ENCODE data around the gene ANKRD17. TPM values are rescaled to one million over a fixed set of nuclear protein-coding genes. Genes with fewer than 3 reads are reported as not detected.

Gene ANKRD17
- total RNA-seq, 1 donor from 2014 or later: 87.9 TPM

DNA sequence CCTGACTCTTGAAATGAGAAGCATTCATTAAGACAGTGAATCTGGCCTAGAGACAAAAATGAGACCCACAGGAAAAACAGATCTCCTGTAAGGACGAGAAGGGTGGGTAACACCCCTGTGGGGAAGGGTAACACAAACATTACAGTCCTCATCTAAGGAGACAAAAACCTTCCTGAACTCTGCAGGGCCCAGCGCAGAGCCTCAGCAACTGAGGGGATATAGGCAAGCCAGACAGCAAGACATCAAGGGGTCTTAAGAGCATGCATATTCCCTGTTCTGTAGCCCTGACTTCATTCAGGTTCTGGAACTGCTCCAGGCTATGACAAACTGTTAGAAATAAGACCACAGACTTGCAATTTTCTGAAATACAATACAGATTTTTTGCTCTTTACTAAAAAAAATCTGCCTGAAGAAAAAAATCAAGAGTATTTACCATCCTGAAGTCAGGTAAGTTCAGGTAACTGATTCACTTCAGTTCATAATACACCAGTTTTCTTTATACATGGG is 204.6 kb downstream of the ANKRD17 start:
- Mint-ChIP-seq H3K9me3 (no peaks in the 10 kb centered on the region), H3K27me3 (ENCODE audit: low read depth) (no peaks in the 10 kb centered on the region), H3K4me3 (no peak overlapping the region), H3K36me3 (ENCODE audit: low read depth) (peaks cover 11% of the 10 kb centered on the region), H3K27ac (ENCODE audit: unreplicated experiment) (no peak overlapping the region), H3K4me1 (peaks cover 6% of the 10 kb centered on the region)
- no peak for DNase-seq (ENCODE audit: low read depth, low spot score)
- TF ChIP-seq, protein P1, sequence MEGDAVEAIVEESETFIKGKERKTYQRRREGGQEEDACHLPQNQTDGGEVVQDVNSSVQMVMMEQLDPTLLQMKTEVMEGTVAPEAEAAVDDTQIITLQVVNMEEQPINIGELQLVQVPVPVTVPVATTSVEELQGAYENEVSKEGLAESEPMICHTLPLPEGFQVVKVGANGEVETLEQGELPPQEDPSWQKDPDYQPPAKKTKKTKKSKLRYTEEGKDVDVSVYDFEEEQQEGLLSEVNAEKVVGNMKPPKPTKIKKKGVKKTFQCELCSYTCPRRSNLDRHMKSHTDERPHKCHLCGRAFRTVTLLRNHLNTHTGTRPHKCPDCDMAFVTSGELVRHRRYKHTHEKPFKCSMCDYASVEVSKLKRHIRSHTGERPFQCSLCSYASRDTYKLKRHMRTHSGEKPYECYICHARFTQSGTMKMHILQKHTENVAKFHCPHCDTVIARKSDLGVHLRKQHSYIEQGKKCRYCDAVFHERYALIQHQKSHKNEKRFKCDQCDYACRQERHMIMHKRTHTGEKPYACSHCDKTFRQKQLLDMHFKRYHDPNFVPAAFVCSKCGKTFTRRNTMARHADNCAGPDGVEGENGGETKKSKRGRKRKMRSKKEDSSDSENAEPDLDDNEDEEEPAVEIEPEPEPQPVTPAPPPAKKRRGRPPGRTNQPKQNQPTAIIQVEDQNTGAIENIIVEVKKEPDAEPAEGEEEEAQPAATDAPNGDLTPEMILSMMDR (conservative IDR thresholded peaks at IDR 0.05): no peak

- Mint-ChIP-seq H3K4me1 (peaks cover 6% of the 10 kb centered on the region), H3K36me3 (ENCODE audit: low read depth) (peaks cover 10% of the 10 kb centered on the region)
These were observed 205.5 kb downstream of the ANKRD17 start for GRCh38 chr4:73053076-73053475.

GRCh38 chr4:73051625-73052024 is 207.0 kb downstream of the ANKRD17 start:
- no peak overlapping the region for H3K27ac Mint-ChIP-seq (ENCODE audit: unreplicated experiment)
- no peak overlapping the region for H3K4me3 Mint-ChIP-seq
- no peaks in the 10 kb centered on the region for H3K9me3 Mint-ChIP-seq
- H3K36me3 Mint-ChIP-seq (ENCODE audit: low read depth): peaks cover 8% of the 10 kb centered on the region
- H3K27me3 Mint-ChIP-seq (ENCODE audit: low read depth): no peaks in the 10 kb centered on the region
- TF ChIP-seq, protein P1 (conservative IDR thresholded peaks at IDR 0.05): no peak
- DNase-seq (ENCODE audit: low read depth, low spot score): no peak
- H3K4me1 Mint-ChIP-seq: peaks cover 6% of the 10 kb centered on the region

More at GRCh38 chr4:73053076-73053475, 205.5 kb downstream of the ANKRD17 start:
- no peak overlapping the region for H3K4me3 Mint-ChIP-seq
- no peak overlapping the region for H3K27ac Mint-ChIP-seq (ENCODE audit: unreplicated experiment)
- TF ChIP-seq, protein P1 (conservative IDR thresholded peaks at IDR 0.05): no peak
- no peaks in the 10 kb centered on the region for H3K27me3 Mint-ChIP-seq (ENCODE audit: low read depth)
- DNase-seq (ENCODE audit: low read depth, low spot score): no peak
- H3K9me3 Mint-ChIP-seq: no peaks in the 10 kb centered on the region

DNA sequence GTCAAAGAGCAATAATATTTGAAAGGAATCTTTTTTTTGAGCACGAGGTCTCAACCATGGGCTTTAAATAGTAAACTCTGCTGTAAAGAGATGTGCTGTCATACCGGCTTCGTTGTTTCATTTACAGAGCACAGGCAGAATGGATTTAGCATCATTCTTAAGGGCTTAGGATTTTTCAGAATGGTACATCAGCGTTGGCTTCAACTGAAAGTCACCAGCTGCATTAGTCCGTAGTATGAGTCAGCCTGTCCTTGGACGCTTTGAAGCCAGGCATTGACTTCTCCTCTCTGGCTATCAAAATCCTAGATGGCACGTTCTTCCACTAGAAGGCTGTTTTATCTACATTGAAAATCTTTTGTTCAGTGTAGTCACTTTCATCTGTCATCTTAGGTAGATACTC is 212.7 kb downstream of the ANKRD17 start:
- TF ChIP-seq, protein P1 (conservative IDR thresholded peaks at IDR 0.05): no peak
- DNase-seq (ENCODE audit: low read depth, low spot score): no peak
- H3K36me3 Mint-ChIP-seq (ENCODE audit: low read depth): peaks cover 6% of the 10 kb centered on the region
- peaks cover 12% of the 10 kb centered on the region for H3K9me3 Mint-ChIP-seq
- no peak overlapping the region for H3K27ac Mint-ChIP-seq (ENCODE audit: unreplicated experiment)
- no peaks in the 10 kb centered on the region for H3K27me3 Mint-ChIP-seq (ENCODE audit: low read depth)
- H3K4me3 Mint-ChIP-seq: no peak overlapping the region
- no peaks in the 10 kb centered on the region for H3K4me1 Mint-ChIP-seq

DNA sequence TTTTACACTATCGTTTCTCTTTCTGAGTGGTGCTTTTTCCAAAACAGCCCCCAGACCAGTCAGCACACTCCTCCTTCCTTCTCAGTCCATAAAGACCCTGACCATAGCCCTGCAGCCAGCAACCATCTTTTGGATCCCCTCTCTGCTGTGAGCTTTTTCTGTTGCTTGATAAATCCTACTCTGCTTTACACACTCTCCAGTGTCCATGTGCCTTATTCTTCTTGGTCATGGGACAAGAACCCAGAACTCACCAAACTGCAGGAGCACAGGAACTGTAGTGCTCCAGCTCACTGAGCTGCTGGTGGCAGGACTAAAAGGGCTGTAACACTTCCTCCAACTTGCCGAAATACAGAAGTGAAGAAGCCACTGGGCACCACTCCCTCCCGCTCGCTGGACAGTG is 221.5 kb downstream of the ANKRD17 start:
- no peak overlapping the region for H3K27ac Mint-ChIP-seq (ENCODE audit: unreplicated experiment)
- no peaks in the 10 kb centered on the region for H3K4me1 Mint-ChIP-seq
- no peak overlapping the region for H3K4me3 Mint-ChIP-seq
- TF ChIP-seq, protein P1 (conservative IDR thresholded peaks at IDR 0.05): no peak
- H3K36me3 Mint-ChIP-seq (ENCODE audit: low read depth): peaks cover 22% of the 10 kb centered on the region
- no peak for DNase-seq (ENCODE audit: low read depth, low spot score)
- H3K27me3 Mint-ChIP-seq (ENCODE audit: low read depth): no peaks in the 10 kb centered on the region
- peaks cover 25% of the 10 kb centered on the region for H3K9me3 Mint-ChIP-seq
